Skeletal muscle tissue (tissue), 4 donors: ENCODE measurements around the gene ADIPOR1. TPM values are rescaled to one million over a fixed set of nuclear protein-coding genes. Genes with fewer than 3 reads are reported as not detected.
A peak's percentile ranks its signal among the peaks of the same experiment; 100 is the strongest.

Experiments
- H3K27ac ChIP-seq: one replicate; pipeline ENCODE4 v1.7.0; 2013; ENCODE audit warnings: mild to moderate bottlenecking, low read depth, low read length, inconsistent platforms
- H3K27me3 ChIP-seq, 3 donors: one replicate each; pipeline ENCODE4 v1.7.0; 2013; ENCODE audit warnings: low read length in 3 of 3; ENCODE audit not compliant: control insufficient read depth in 3 of 3, insufficient read depth in 3 of 3
- H3K36me3 ChIP-seq, 3 donors: one replicate each; pipeline ENCODE4 v1.7.0; 2013; ENCODE audit warnings: low read length in 3 of 3; ENCODE audit not compliant: control insufficient read depth in 3 of 3, insufficient read depth in 3 of 3
- H3K4me1 ChIP-seq, 3 donors: one replicate each; pipeline ENCODE4 v1.7.0; 2013; ENCODE audit warnings: low read length in 3 of 3, mild to moderate bottlenecking in 3 of 3; ENCODE audit not compliant: control insufficient read depth in 3 of 3, insufficient read depth in 3 of 3
- H3K4me3 ChIP-seq, 3 donors: one replicate each; pipeline ENCODE4 v1.7.0; 2013; ENCODE audit warnings: low read length in 3 of 3
- H3K9ac ChIP-seq, 3 donors: one replicate each; pipeline ENCODE4 v1.7.0; 2013; ENCODE audit warnings: low read length in 3 of 3, mild to moderate bottlenecking in 3 of 3, moderate library complexity in 2 of 3, low read depth in 1 of 3
- H3K9me3 ChIP-seq, 3 donors: one replicate each; pipeline ENCODE4 v1.7.0; 2013; ENCODE audit warnings: low read length in 3 of 3; ENCODE audit not compliant: control insufficient read depth in 3 of 3
- total RNA-seq: library from RNA; depleted of rRNA; stranded (reverse); fragments of >200 nt; gene quantifications from one replicate; pipeline ENCODE4 v1.2.3, GENCODE V29; 2014
- donor health status: Osteomylitis.

The ADIPOR1 gene
- total RNA-seq, 1 donor from 2014 or later = 96.6 TPM

DNA sequence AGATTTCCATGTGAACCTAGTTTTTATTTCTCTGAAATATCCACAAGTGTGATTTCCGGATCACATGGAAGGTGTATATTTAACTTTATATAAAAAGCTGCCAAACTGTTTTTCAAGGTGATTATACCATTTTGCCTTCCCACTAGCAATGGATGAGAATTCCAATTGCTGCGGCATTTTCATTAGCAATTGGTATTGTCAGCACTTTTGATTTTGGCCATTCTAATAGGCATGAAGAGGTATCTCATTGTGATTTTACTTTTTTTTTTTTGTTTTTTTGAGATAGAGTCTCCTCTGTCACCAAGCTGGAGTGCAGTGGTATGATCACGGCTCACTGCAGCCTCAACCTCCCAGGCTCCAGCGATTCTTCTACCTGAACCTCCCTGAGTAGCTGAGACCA lies 13.9 kb upstream of the ADIPOR1 start:
- Histone ChIP-seq H3K9me3 (no peaks in the 10 kb centered on the region), H3K27me3 (peaks cover 0 to 5% (median 0%) of the 10 kb centered on the region in 3 donors), H3K4me1 (peaks cover 6 to 17% (median 11%) of the 10 kb centered on the region in 3 donors), H3K27ac (no peak overlapping the region), H3K9ac (no peak overlapping the region), H3K36me3 (no peaks in the 10 kb centered on the region), H3K4me3 (no peak overlapping the region)

DNA sequence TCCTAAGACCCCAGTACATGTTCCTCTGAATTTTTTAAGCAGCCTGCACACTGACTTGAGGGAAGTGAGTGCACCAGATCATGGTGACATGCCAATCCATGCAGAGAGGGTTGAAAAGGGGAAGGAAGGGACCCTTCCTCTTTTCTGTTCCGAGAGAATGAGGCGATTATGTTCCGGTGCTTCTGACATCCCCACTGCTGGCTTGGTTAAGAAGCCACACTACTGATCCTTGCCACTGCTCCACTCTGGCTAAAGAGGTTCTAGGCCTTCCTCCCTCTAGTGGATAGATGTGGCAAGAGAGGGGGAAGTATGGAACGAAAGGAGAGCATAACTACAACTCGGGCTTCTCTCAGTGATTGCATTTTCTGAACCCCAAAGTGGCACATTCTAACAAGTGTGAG lies 10.8 kb upstream of the ADIPOR1 start:
- Histone ChIP-seq H3K27ac (peak overlapping the region; percentile 69), H3K4me1 (peaks cover 33 to 45% (median 37%) of the 10 kb centered on the region in 3 donors), H3K9me3 (no peaks in the 10 kb centered on the region), H3K27me3 (no peaks in the 10 kb centered on the region), H3K36me3 (peaks cover 2 to 19% (median 17%) of the 10 kb centered on the region in 3 donors), H3K4me3 (no peak overlapping the region), H3K9ac (peak overlapping the region in 2 of 3 donors; percentile 5 to 57)

GRCh38 chr1:202968351-202968750 lies 10.2 kb upstream of the ADIPOR1 start:
- peaks cover 39 to 51% (median 43%) of the 10 kb centered on the region in 3 donors for H3K4me1 ChIP-seq
- peak overlapping the region in 1 of 3 donors; percentile 79 for H3K4me3 ChIP-seq
- peak overlapping the region; percentile 69 for H3K27ac ChIP-seq
- no peaks in the 10 kb centered on the region for H3K27me3 ChIP-seq
- H3K9ac ChIP-seq = peak overlapping the region; percentile 8 to 75 (median 66)
- H3K36me3 ChIP-seq = peaks cover 8 to 23% (median 22%) of the 10 kb centered on the region in 3 donors
- no peaks in the 10 kb centered on the region for H3K9me3 ChIP-seq

DNA sequence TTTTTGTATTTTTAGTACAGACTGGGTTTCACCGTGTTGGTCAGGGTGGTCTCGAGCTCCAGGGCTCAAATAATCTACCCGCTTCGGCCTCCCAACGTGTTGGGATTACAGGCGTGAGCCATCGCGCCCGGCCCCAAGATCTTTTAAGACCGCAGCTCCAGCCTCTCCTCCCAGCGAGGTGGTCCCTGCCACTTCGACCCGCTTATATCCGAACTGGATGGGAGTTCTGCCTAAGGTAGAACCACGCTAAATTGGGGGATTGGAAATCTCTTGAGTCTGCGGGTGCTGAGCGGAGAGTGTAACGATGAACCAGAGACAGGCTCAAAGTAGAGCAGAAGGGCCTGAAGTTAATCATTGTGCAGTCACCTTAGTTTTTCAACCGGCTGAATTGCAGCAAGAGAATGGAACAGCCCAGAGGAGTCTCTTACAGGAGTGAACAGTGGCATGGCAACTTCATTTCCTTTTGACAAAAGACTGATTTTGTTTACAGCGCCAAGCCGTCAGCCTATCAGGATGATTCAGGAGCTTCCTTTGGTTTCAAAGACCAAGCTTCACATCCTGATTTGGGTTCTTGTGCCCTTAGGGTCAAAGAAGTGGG lies 9.7 kb upstream of the ADIPOR1 start:
- Histone ChIP-seq H3K9ac (peak overlapping the region; percentile 51 to 75 (median 66)), H3K4me1 (peaks cover 43 to 56% (median 48%) of the 10 kb centered on the region in 3 donors)

GRCh38 chr1:202966006-202966898 lies 8.1 kb upstream of the ADIPOR1 start:
- peak overlapping the region; percentile 99 for H3K27ac ChIP-seq
- no peaks in the 10 kb centered on the region for H3K9me3 ChIP-seq
- H3K4me1 ChIP-seq = peaks cover 58 to 72% (median 63%) of the 10 kb centered on the region in 3 donors
- H3K36me3 ChIP-seq = peaks cover 22 to 43% (median 37%) of the 10 kb centered on the region in 3 donors
- peak overlapping the region; percentile 90 to 99 (median 94) for H3K4me3 ChIP-seq
- H3K9ac ChIP-seq = peak overlapping the region; percentile 99 to 100 (median 100)
- no peaks in the 10 kb centered on the region for H3K27me3 ChIP-seq

More for the DNA sequence above, 9.7 kb upstream of the ADIPOR1 start:
- peaks cover 13 to 28% (median 28%) of the 10 kb centered on the region in 3 donors for H3K36me3 ChIP-seq
- H3K27me3 ChIP-seq = no peaks in the 10 kb centered on the region
- no peaks in the 10 kb centered on the region for H3K9me3 ChIP-seq
- H3K4me3 ChIP-seq = peak overlapping the region; percentile 66 to 79 (median 69)
- H3K27ac ChIP-seq = peak overlapping the region; percentile 69

GRCh38 chr1:202965422-202965821 lies 7.3 kb upstream of the ADIPOR1 start:
- peaks cover 64 to 80% (median 70%) of the 10 kb centered on the region in 3 donors for H3K4me1 ChIP-seq

GRCh38 chr1:202964791-202965410 lies 6.8 kb upstream of the ADIPOR1 start:
- H3K9ac ChIP-seq = peak overlapping the region; percentile 99 to 100 (median 100)
- peak overlapping the region; percentile 90 to 99 (median 94) for H3K4me3 ChIP-seq
- peaks cover 22 to 43% (median 37%) of the 10 kb centered on the region in 3 donors for H3K36me3 ChIP-seq
- no peaks in the 10 kb centered on the region for H3K27me3 ChIP-seq
- peaks cover 69 to 85% (median 74%) of the 10 kb centered on the region in 3 donors for H3K4me1 ChIP-seq
- H3K9me3 ChIP-seq = no peaks in the 10 kb centered on the region
- H3K27ac ChIP-seq = peak overlapping the region; percentile 99

More at GRCh38 chr1:202965422-202965821, 7.3 kb upstream of the ADIPOR1 start:
- Histone ChIP-seq H3K36me3 (peaks cover 22 to 43% (median 37%) of the 10 kb centered on the region in 3 donors), H3K27me3 (no peaks in the 10 kb centered on the region), H3K9me3 (no peaks in the 10 kb centered on the region), H3K9ac (peak overlapping the region; percentile 99 to 100 (median 100)), H3K27ac (peak overlapping the region; percentile 99), H3K4me3 (peak overlapping the region; percentile 90 to 99 (median 94))

GRCh38 chr1:202961220-202961880 lies 3.2 kb upstream of the ADIPOR1 start:
- peaks cover 22 to 42% (median 31%) of the 10 kb centered on the region in 3 donors for H3K36me3 ChIP-seq
- H3K9me3 ChIP-seq = no peaks in the 10 kb centered on the region
- no peaks in the 10 kb centered on the region for H3K27me3 ChIP-seq
- peaks cover 83 to 88% (median 88%) of the 10 kb centered on the region in 3 donors for H3K4me1 ChIP-seq
- peak overlapping the region; percentile 99 for H3K27ac ChIP-seq
- H3K4me3 ChIP-seq = peak overlapping the region in 2 of 3 donors; percentile 10 to 42
- H3K9ac ChIP-seq = peak overlapping the region; percentile 5 to 55 (median 27)

DNA sequence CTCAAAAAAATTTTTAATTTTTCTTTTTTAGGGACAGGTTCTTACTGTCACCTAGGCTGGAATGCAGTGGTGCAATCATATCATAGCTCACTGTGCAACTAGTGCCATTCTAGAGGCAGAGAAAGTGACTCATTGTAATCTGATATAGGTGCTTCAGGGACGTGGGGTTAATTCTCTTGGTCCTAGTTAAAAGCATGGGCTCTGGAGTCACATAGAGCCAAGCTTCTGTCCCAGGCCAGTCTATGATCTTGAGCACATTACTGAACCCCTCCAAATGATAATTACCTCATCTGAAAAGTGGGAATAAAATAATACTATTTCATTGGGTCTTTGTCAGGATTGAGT lies 1.1 kb upstream of the ADIPOR1 start:
- peaks cover 66 to 82% (median 79%) of the 10 kb centered on the region in 3 donors for H3K4me1 ChIP-seq
- H3K9me3 ChIP-seq = no peaks in the 10 kb centered on the region
- H3K9ac ChIP-seq = peak overlapping the region in 2 of 3 donors; percentile 76 to 87
- H3K36me3 ChIP-seq = peaks cover 22 to 30% (median 23%) of the 10 kb centered on the region in 3 donors
- no peak overlapping the region for H3K4me3 ChIP-seq
- H3K27me3 ChIP-seq = no peaks in the 10 kb centered on the region
- H3K27ac ChIP-seq = peak overlapping the region; percentile 99
